A549 (cell line): Measurements from ENCODE around the gene OR2W1. TPM values are rescaled to one million over a fixed set of nuclear protein-coding genes. Genes with fewer than 3 reads are reported as not detected.

ENCODE experiments used
- ATAC-seq, 2 experiments: fragments of 200-7000 bp in 1 of 2; fragments of >200 bp in 1 of 2; cut with Nextera tagmentation in 1 of 2; cut with Tn5 transposase in 1 of 2; 3 replicates each; pipeline versions ENCODE4 v1.8.0 to v1.9.1; 2018 to 2020; ENCODE audit warnings: mild to moderate bottlenecking in 1 of 2, moderate library complexity in 1 of 2
- CTCF ChIA-PET: fragments of 300-600 bp; sonication (Branson Sonifier 250); formaldehyde crosslinking; extraction: SDS; loops from one replicate; lab custom pipeline; 2021; ENCODE audit warnings: antibody characterized with exemption, inconsistent platforms; lab: Yijun Ruan, JAX
- POLR2A ChIA-PET: fragments of 350-600 bp; formaldehyde crosslinking; extraction: SDS; loops from one replicate; lab custom pipeline; 2021; ENCODE audit warnings: antibody characterized with exemption, inconsistent platforms; lab: Yijun Ruan, JAX
- DNase-seq, 2 experiments: peaks; one replicate each; pipeline versions ENCODE4 v3.0.0 to v3.0.0-alpha.2; 2011 to 2016; ENCODE audit warnings: low read depth in 1 of 2, low spot score in 1 of 2
- FAIRE-seq: peaks from 2 replicates; lab custom pipeline; 2011; peaks lifted over from hg19 to GRCh38; lab: Jason Lieb, UNC
- H3K27ac ChIP-seq, 2 experiments: fragments of >200 bp; sonication (Bioruptor Twin); formaldehyde crosslinking; 3 replicates each; pipeline ENCODE4 v1.5.1; 2016 to 2017
- H3K4me1 ChIP-seq: fragments of >200 bp; sonication (Bioruptor Twin); formaldehyde crosslinking; 3 replicates; pipeline ENCODE4 v1.6.1; 2016
- H3K4me2 ChIP-seq: fragments of >200 bp; sonication (Bioruptor Twin); formaldehyde crosslinking; 3 replicates; pipeline ENCODE4 v1.6.1; 2016
- H3K4me3 ChIP-seq: fragments of >200 bp; sonication (Bioruptor Twin); formaldehyde crosslinking; 3 replicates; pipeline ENCODE4 v1.5.1; 2016
- H3K9me3 ChIP-seq: fragments of >200 bp; sonication (Bioruptor Twin); formaldehyde crosslinking; 3 replicates; pipeline ENCODE4 v1.6.1; 2016
- CBX2 ChIP-seq: fragments of 200-600 bp; sonication (generic); IDR thresholded peaks from 2 replicates; pipeline ENCODE4 v1.6.1; 2016; ENCODE audit warnings: low read depth, mild to moderate bottlenecking, borderline replicate concordance
- CEBPB ChIP-seq, 2 experiments: fragments of >200 bp in 1 of 2; sonication (Bioruptor Twin) in 1 of 2; formaldehyde crosslinking in 1 of 2; IDR thresholded peaks; 2 replicates each; pipeline ENCODE4 v1.6.1; 2012 to 2016
- CHD2 ChIP-seq: fragments of 150-350 bp; IDR thresholded peaks from 2 replicates; pipeline ENCODE4 v1.6.1; 2014; ENCODE audit warnings: low read length; ENCODE audit not compliant: partially characterized antibody
- CHD4 ChIP-seq: fragments of 200-600 bp; sonication (generic); IDR thresholded peaks from 2 replicates; pipeline ENCODE4 v1.6.1; 2016; ENCODE audit warnings: antibody characterized with exemption, mild to moderate bottlenecking, borderline replicate concordance
- HMGXB4 ChIP-seq: fragments of 250-450 bp; sonication (Bioruptor Pico); IDR thresholded peaks from 2 replicates; pipeline ENCODE4 v1.5.0; 2021; ENCODE audit warnings: mild to moderate bottlenecking, moderate library complexity, borderline replicate concordance
- HOXB5 ChIP-seq: fragments of 250-450 bp; sonication (Bioruptor Pico); IDR thresholded peaks from 2 replicates; pipeline ENCODE4 v1.5.0; 2020; ENCODE audit warnings: mild to moderate bottlenecking, moderate library complexity
- MYC ChIP-seq: IDR thresholded peaks from 2 replicates; pipeline ENCODE4 v1.6.1; 2012; ENCODE audit warnings: mild to moderate bottlenecking, inconsistent platforms, low read length, improper control_type of control experiment, borderline replicate concordance
- NR3C1 ChIP-seq: fragments of >200 bp; sonication (Bioruptor Twin); formaldehyde crosslinking; IDR thresholded peaks from 3 replicates; pipeline ENCODE4 v1.6.1; 2017
- SREBF2 ChIP-seq: fragments of 450-650 bp; IDR thresholded peaks from 2 replicates; pipeline ENCODE4 v1.6.1; 2014; ENCODE audit warnings: mild to moderate bottlenecking, moderate library complexity
- USF2 ChIP-seq: fragments of 450-650 bp; IDR thresholded peaks from 2 replicates; pipeline ENCODE4 v1.6.1; 2014; ENCODE audit warnings: antibody characterized with exemption
- ZNF302 ChIP-seq: fragments of 250-450 bp; sonication (Bioruptor Pico); IDR thresholded peaks from 2 replicates; pipeline ENCODE4 v1.9.0; 2021; ENCODE audit warnings: inconsistent platforms, mild to moderate bottlenecking, moderate library complexity
- WGBS: methylation state at CpG from one replicate; pipeline ENCODE4 v1.1.6; 2017; ENCODE audit errors: missing lambda C conversion rate; 5-methylcytosine and 5-hydroxymethylcytosine counted together
- polyA plus RNA-seq, 4 experiments: library from polyadenylated mRNA; depleted of rRNA in 3 of 4; stranded (reverse); fragments of >200 nt; fragmentation: RNase III in 1 of 4; extraction: RNeasy Plus Mini Kit Qiagen cat#74134 plus additional on column Dnase treatment in 1 of 4; gene quantifications; 2 replicates in 3 of 4; 3 replicates in 1 of 4; pipeline ENCODE4 v1.2.3, GENCODE V29; 2011 to 2017
- TF ChIP-seq, protein P1 (sequence below): fragments of >200 bp; sonication (Bioruptor Twin); formaldehyde crosslinking; IDR thresholded peaks from 3 replicates; pipeline ENCODE4 v1.6.1; 2016
- TF ChIP-seq, protein P2 (sequence below): fragments of >200 bp; sonication (Bioruptor Twin); formaldehyde crosslinking; IDR thresholded peaks from 3 replicates; pipeline ENCODE4 v1.5.1; 2016
- TF ChIP-seq, protein P3 (sequence below): IDR thresholded peaks from 2 replicates; pipeline ENCODE4 v1.6.1; 2012; ENCODE audit warnings: low read depth, borderline replicate concordance
- TF ChIP-seq, protein P4 (sequence below): IDR thresholded peaks from 2 replicates; pipeline ENCODE4 v1.6.1; 2012
- TF ChIP-seq, protein P5 (sequence below): fragments of 150-350 bp; IDR thresholded peaks from 2 replicates; pipeline ENCODE4 v1.6.1; 2014; ENCODE audit warnings: low read depth, mild to moderate bottlenecking, low read length
- TF ChIP-seq, protein P6 (sequence below): fragments of 200-600 bp; sonication (generic); IDR thresholded peaks from 2 replicates; pipeline ENCODE4 v1.6.1; 2016; ENCODE audit warnings: antibody characterized with exemption, mild to moderate bottlenecking, moderate library complexity

The OR2W1 gene
- polyA plus RNA-seq, 2 of the 4 experiments (the other 2 are of a cell fraction), result not detected

DNA sequence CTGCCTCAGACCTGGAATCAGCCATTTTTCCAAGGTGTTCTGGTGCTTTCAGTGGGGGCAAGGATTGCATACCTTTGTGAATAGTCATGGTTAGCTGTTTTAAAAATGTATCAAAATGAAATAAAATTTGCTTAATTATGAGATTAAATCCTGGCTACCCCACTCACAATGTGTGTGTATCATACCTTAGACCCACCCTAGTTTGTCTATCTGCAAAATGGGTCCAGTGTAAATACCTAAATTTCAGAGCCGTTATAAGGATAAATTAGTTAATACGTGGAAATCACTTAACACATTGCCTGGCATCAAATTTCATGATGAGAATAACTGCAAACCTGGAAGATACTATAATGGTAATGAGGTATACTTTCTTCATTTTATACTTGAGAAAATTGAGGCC, 36.9 kb downstream of the OR2W1 start:
- H3K4me1 ChIP-seq, result peaks cover 8% of the 10 kb centered on the region; the same call in 2 of the 3 replicates
- DNase-seq, result no peak
- no peak overlapping the region for H3K4me2 ChIP-seq
- ChIA-PET CTCF (interaction anchor here (1.2 kb wide), 1 partner anchor 8 kb away, joined by 8 read pairs; no protein-coding TSS in a partner anchor), POLR2A (no interaction called here)
- no peak overlapping the region for H3K4me3 ChIP-seq
- ATAC-seq, result no peak
- no peak for FAIRE-seq
- TF ChIP-seq CEBPB (IDR thresholded peaks at IDR 0.05), result no peak
- TF ChIP-seq CBX2, result no peak
- TF ChIP-seq NR3C1, result no peak
- TF ChIP-seq MYC, result no peak
- TF ChIP-seq, protein P1, sequence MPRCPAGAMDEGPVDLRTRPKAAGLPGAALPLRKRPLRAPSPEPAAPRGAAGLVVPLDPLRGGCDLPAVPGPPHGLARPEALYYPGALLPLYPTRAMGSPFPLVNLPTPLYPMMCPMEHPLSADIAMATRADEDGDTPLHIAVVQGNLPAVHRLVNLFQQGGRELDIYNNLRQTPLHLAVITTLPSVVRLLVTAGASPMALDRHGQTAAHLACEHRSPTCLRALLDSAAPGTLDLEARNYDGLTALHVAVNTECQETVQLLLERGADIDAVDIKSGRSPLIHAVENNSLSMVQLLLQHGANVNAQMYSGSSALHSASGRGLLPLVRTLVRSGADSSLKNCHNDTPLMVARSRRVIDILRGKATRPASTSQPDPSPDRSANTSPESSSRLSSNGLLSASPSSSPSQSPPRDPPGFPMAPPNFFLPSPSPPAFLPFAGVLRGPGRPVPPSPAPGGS, result no peak
- no peak for TF ChIP-seq HOXB5 (CRISPR knock-in tag)
- no peak for TF ChIP-seq CHD4
- no peak for TF ChIP-seq SREBF2
- TF ChIP-seq, protein P2, sequence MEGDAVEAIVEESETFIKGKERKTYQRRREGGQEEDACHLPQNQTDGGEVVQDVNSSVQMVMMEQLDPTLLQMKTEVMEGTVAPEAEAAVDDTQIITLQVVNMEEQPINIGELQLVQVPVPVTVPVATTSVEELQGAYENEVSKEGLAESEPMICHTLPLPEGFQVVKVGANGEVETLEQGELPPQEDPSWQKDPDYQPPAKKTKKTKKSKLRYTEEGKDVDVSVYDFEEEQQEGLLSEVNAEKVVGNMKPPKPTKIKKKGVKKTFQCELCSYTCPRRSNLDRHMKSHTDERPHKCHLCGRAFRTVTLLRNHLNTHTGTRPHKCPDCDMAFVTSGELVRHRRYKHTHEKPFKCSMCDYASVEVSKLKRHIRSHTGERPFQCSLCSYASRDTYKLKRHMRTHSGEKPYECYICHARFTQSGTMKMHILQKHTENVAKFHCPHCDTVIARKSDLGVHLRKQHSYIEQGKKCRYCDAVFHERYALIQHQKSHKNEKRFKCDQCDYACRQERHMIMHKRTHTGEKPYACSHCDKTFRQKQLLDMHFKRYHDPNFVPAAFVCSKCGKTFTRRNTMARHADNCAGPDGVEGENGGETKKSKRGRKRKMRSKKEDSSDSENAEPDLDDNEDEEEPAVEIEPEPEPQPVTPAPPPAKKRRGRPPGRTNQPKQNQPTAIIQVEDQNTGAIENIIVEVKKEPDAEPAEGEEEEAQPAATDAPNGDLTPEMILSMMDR, result no peak
- WGBS, result 78% methylated on average over 2 of the region's 2 CpGs
- H3K27ac ChIP-seq, result no peak overlapping the region
- H3K9me3 ChIP-seq, result no peaks in the 10 kb centered on the region

DNA sequence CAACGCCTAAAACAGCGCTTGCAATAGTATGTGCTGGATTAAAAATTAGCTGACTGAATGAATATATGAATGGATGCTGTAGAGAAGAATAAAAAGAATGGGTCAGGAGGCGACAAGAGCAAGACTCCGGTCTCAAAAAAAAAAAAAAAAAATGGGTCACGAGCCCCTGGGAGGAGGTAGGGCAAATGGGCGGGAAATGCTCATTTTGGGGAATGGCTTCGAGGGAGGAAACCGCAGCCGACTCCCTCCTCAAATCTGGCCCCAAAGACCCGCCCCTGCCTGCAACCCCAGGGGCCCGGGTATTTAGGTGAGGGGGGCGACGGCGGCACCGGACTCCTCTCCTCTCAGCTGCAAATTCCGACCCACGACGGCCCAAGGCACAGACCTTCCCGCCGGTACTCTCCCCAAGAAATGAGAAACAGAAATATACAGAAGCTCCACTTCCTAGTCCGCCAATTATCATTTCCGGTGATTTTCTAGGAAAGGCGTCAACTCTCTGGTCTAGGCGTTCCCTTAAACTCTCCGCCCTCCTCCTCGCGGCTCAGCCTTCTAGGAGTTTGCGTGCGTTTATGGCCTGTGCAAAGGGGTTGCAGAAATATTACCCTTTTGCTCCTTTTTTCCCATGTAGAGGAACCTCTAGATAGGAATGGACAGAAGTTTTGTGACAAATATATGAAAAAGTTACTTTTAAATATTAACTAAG, 39.6 kb downstream of the OR2W1 start, which contains the start of gene ZNF311:
Gene ZNF311, minus strand, starts transcription at position 133 of the 703 bp plus-strand sequence. CDS start 1,361 bp downstream, outside the sequence.
- TF ChIP-seq CHD2 (no peak), USF2 (no peak), MYC (no peak)
- TF ChIP-seq, protein P3, sequence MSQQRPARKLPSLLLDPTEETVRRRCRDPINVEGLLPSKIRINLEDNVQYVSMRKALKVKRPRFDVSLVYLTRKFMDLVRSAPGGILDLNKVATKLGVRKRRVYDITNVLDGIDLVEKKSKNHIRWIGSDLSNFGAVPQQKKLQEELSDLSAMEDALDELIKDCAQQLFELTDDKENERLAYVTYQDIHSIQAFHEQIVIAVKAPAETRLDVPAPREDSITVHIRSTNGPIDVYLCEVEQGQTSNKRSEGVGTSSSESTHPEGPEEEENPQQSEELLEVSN, result peak; percentile 64; the same call in 1 of the 2 replicates
- TF ChIP-seq, protein P4, sequence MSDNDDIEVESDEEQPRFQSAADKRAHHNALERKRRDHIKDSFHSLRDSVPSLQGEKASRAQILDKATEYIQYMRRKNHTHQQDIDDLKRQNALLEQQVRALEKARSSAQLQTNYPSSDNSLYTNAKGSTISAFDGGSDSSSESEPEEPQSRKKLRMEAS, result peak; percentile 35; the same call in 1 of the 2 replicates
- DNase-seq, result peak; percentile 21 to 63
- POLR2A ChIA-PET, result interaction anchor here (0.7 to 1.1 kb wide), 5 partner anchors 10 to 263 kb away, joined by 3 to 16 read pairs (median 3); no protein-coding TSS in a partner anchor
- WGBS, result 49% methylated on average over 29 of the region's 29 CpGs
- H3K4me1 ChIP-seq, result peaks cover 8% of the 10 kb centered on the region; the same call in 2 of the 3 replicates
- peak within 1 kb of the TSS; percentile 42 to 70; a peak in 3 of 6 replicates for H3K27ac ChIP-seq
- ATAC-seq, result peak; percentile 74 to 86; a peak in 5 of 6 replicates
- FAIRE-seq, result no peak
- H3K9me3 ChIP-seq, result no peaks in the 10 kb centered on the region
- CTCF ChIA-PET, result no interaction called here
- H3K4me2 ChIP-seq, result peak within 1 kb of the TSS; percentile 59
- peak within 1 kb of the TSS; percentile 41 for H3K4me3 ChIP-seq

- CTCF ChIA-PET, result interaction anchor here (1.0 to 3.8 kb wide), 3 partner anchors 13 to 19 kb away, joined by 3 to 13 read pairs (median 4); no protein-coding TSS in a partner anchor
- POLR2A ChIA-PET, result no interaction called here
- no peak overlapping the region for H3K4me3 ChIP-seq
- ATAC-seq (no peak), FAIRE-seq (no peak), DNase-seq (no peak)
- H3K9me3 ChIP-seq, result peaks cover 10% of the 10 kb centered on the region; the same call in 1 of the 3 replicates
- H3K27ac ChIP-seq, result no peak overlapping the region
- TF ChIP-seq CEBPB (IDR thresholded peaks at IDR 0.05) (no peak), HMGXB4 (CRISPR knock-in tag) (no peak), ZNF302 (CRISPR knock-in tag) (no peak)
- TF ChIP-seq, protein P5, sequence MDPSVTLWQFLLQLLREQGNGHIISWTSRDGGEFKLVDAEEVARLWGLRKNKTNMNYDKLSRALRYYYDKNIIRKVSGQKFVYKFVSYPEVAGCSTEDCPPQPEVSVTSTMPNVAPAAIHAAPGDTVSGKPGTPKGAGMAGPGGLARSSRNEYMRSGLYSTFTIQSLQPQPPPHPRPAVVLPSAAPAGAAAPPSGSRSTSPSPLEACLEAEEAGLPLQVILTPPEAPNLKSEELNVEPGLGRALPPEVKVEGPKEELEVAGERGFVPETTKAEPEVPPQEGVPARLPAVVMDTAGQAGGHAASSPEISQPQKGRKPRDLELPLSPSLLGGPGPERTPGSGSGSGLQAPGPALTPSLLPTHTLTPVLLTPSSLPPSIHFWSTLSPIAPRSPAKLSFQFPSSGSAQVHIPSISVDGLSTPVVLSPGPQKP, result no peak
- TF ChIP-seq, protein P6, sequence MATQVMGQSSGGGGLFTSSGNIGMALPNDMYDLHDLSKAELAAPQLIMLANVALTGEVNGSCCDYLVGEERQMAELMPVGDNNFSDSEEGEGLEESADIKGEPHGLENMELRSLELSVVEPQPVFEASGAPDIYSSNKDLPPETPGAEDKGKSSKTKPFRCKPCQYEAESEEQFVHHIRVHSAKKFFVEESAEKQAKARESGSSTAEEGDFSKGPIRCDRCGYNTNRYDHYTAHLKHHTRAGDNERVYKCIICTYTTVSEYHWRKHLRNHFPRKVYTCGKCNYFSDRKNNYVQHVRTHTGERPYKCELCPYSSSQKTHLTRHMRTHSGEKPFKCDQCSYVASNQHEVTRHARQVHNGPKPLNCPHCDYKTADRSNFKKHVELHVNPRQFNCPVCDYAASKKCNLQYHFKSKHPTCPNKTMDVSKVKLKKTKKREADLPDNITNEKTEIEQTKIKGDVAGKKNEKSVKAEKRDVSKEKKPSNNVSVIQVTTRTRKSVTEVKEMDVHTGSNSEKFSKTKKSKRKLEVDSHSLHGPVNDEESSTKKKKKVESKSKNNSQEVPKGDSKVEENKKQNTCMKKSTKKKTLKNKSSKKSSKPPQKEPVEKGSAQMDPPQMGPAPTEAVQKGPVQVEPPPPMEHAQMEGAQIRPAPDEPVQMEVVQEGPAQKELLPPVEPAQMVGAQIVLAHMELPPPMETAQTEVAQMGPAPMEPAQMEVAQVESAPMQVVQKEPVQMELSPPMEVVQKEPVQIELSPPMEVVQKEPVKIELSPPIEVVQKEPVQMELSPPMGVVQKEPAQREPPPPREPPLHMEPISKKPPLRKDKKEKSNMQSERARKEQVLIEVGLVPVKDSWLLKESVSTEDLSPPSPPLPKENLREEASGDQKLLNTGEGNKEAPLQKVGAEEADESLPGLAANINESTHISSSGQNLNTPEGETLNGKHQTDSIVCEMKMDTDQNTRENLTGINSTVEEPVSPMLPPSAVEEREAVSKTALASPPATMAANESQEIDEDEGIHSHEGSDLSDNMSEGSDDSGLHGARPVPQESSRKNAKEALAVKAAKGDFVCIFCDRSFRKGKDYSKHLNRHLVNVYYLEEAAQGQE, result no peak
- H3K4me2 ChIP-seq, result no peak overlapping the region
- 65% methylated on average over 2 of the region's 2 CpGs for WGBS
- H3K4me1 ChIP-seq, result no peaks in the 10 kb centered on the region
These were observed 48.0 kb downstream of the OR2W1 start for GRCh38 chr6:28996844-28997510.
